ENCODE measurements around the gene HDDC3. TPM values are rescaled to one million over a fixed set of nuclear protein-coding genes. Genes with fewer than 3 reads are reported as not detected.

Gene HDDC3
- total RNA-seq, 1 donor from 2014 or later: 38.8 TPM

- intact Hi-C loops (cut with micrococcal nuclease): loop anchor here (10.0 kb wide), 1 partner anchor 1615 kb away; the partner anchor contains the start of gene POLG
- Mint-ChIP-seq H3K4me1 (ENCODE audit: low read depth) (peaks cover 9% of the 10 kb centered on the region), H3K4me3 (no peak overlapping the region), H3K9me3 (no peaks in the 10 kb centered on the region), H3K36me3 (ENCODE audit: low read depth) (peaks cover 38% of the 10 kb centered on the region), H3K27me3 (ENCODE audit: insufficient read depth) (no peaks in the 10 kb centered on the region), H3K27ac (no peak overlapping the region)
- no peak for DNase-seq (ENCODE audit: low spot score)
These were observed 17.8 kb upstream of the HDDC3 start for GRCh38 chr15:90949979-90950675.

- DNase-seq (ENCODE audit: low spot score): no peak
- H3K4me1 Mint-ChIP-seq (ENCODE audit: low read depth): peaks cover 3% of the 10 kb centered on the region
- no peak overlapping the region for H3K4me3 Mint-ChIP-seq
- H3K27me3 Mint-ChIP-seq (ENCODE audit: insufficient read depth): no peaks in the 10 kb centered on the region
- peaks cover 39% of the 10 kb centered on the region for H3K36me3 Mint-ChIP-seq (ENCODE audit: low read depth)
- no peak overlapping the region for H3K27ac Mint-ChIP-seq
- H3K9me3 Mint-ChIP-seq: no peaks in the 10 kb centered on the region
- intact Hi-C loops (cut with micrococcal nuclease): no loop called here
These were observed 16.2 kb upstream of the HDDC3 start for GRCh38 chr15:90948506-90948905.

- Mint-ChIP-seq H3K36me3 (ENCODE audit: low read depth) (peaks cover 36% of the 10 kb centered on the region), H3K9me3 (no peaks in the 10 kb centered on the region), H3K27me3 (ENCODE audit: insufficient read depth) (no peaks in the 10 kb centered on the region), H3K27ac (no peak overlapping the region), H3K4me1 (ENCODE audit: low read depth) (no peaks in the 10 kb centered on the region), H3K4me3 (no peak overlapping the region)
- DNase-seq (ENCODE audit: low spot score): no peak
- intact Hi-C loops (cut with micrococcal nuclease): no loop called here
These were observed 15.4 kb upstream of the HDDC3 start for GRCh38 chr15:90947577-90948357.

- intact Hi-C loops (cut with micrococcal nuclease): no loop called here
- Mint-ChIP-seq H3K4me1 (ENCODE audit: low read depth) (no peaks in the 10 kb centered on the region), H3K9me3 (no peaks in the 10 kb centered on the region), H3K36me3 (ENCODE audit: low read depth) (peaks cover 33% of the 10 kb centered on the region), H3K4me3 (no peak overlapping the region), H3K27me3 (ENCODE audit: insufficient read depth) (no peaks in the 10 kb centered on the region), H3K27ac (no peak overlapping the region)
- DNase-seq (ENCODE audit: low spot score): no peak
These were observed 14.7 kb upstream of the HDDC3 start for GRCh38 chr15:90946941-90947576.

- Mint-ChIP-seq H3K27ac (no peak overlapping the region), H3K4me3 (no peak overlapping the region), H3K27me3 (ENCODE audit: insufficient read depth) (no peaks in the 10 kb centered on the region), H3K4me1 (ENCODE audit: low read depth) (no peaks in the 10 kb centered on the region), H3K36me3 (ENCODE audit: low read depth) (peaks cover 30% of the 10 kb centered on the region), H3K9me3 (no peaks in the 10 kb centered on the region)
- no peak for DNase-seq (ENCODE audit: low spot score)
- intact Hi-C loops (cut with micrococcal nuclease): no loop called here
These were observed 14.2 kb upstream of the HDDC3 start for GRCh38 chr15:90946538-90946937.

- Mint-ChIP-seq H3K4me3 (no peak overlapping the region), H3K36me3 (ENCODE audit: low read depth) (peaks cover 36% of the 10 kb centered on the region), H3K27me3 (ENCODE audit: insufficient read depth) (no peaks in the 10 kb centered on the region), H3K9me3 (no peaks in the 10 kb centered on the region), H3K4me1 (ENCODE audit: low read depth) (no peaks in the 10 kb centered on the region), H3K27ac (no peak overlapping the region)
- intact Hi-C loops (cut with micrococcal nuclease): no loop called here
- DNase-seq (ENCODE audit: low spot score): no peak
These were observed 12.7 kb upstream of the HDDC3 start for GRCh38 chr15:90945091-90945490.

- H3K27ac Mint-ChIP-seq: no peak overlapping the region
- intact Hi-C loops (cut with micrococcal nuclease): no loop called here
- no peak for DNase-seq (ENCODE audit: low spot score)
- peaks cover 31% of the 10 kb centered on the region for H3K36me3 Mint-ChIP-seq (ENCODE audit: low read depth)
- H3K4me3 Mint-ChIP-seq: no peak overlapping the region
- H3K4me1 Mint-ChIP-seq (ENCODE audit: low read depth): no peaks in the 10 kb centered on the region
- H3K27me3 Mint-ChIP-seq (ENCODE audit: insufficient read depth): no peaks in the 10 kb centered on the region
- no peaks in the 10 kb centered on the region for H3K9me3 Mint-ChIP-seq
These were observed 10.2 kb upstream of the HDDC3 start for GRCh38 chr15:90942354-90943120.

GRCh38 chr15:90941038-90941437, 8.7 kb upstream of the HDDC3 start:
- no peaks in the 10 kb centered on the region for H3K9me3 Mint-ChIP-seq
- no peaks in the 10 kb centered on the region for H3K27me3 Mint-ChIP-seq (ENCODE audit: insufficient read depth)
- H3K36me3 Mint-ChIP-seq (ENCODE audit: low read depth): peaks cover 34% of the 10 kb centered on the region
- intact Hi-C loops (cut with micrococcal nuclease): no loop called here
- DNase-seq (ENCODE audit: low spot score): no peak
- no peak overlapping the region for H3K27ac Mint-ChIP-seq
- H3K4me3 Mint-ChIP-seq: no peak overlapping the region
- H3K4me1 Mint-ChIP-seq (ENCODE audit: low read depth): peaks cover 10% of the 10 kb centered on the region

- H3K36me3 Mint-ChIP-seq (ENCODE audit: low read depth): peaks cover 32% of the 10 kb centered on the region
- H3K9me3 Mint-ChIP-seq: no peaks in the 10 kb centered on the region
These were observed 7.4 kb upstream of the HDDC3 start for GRCh38 chr15:90939756-90940155.

GRCh38 chr15:90938261-90938660, 5.9 kb upstream of the HDDC3 start:
- Mint-ChIP-seq H3K4me1 (ENCODE audit: low read depth) (peaks cover 26% of the 10 kb centered on the region), H3K36me3 (ENCODE audit: low read depth) (peaks cover 30% of the 10 kb centered on the region), H3K4me3 (no peak overlapping the region), H3K27ac (no peak overlapping the region), H3K27me3 (ENCODE audit: insufficient read depth) (no peaks in the 10 kb centered on the region), H3K9me3 (no peaks in the 10 kb centered on the region)
- intact Hi-C loops (cut with micrococcal nuclease): loop anchor here (10.0 kb wide), 3 partner anchors 673 to 1947 kb away; partner anchors contain the start of genes AP3S2 and NGRN
- DNase-seq (ENCODE audit: low spot score): no peak

More at GRCh38 chr15:90939756-90940155, 7.4 kb upstream of the HDDC3 start:
- no peak for DNase-seq (ENCODE audit: low spot score)
- H3K4me1 Mint-ChIP-seq (ENCODE audit: low read depth): peaks cover 12% of the 10 kb centered on the region
- H3K4me3 Mint-ChIP-seq: no peak overlapping the region
- intact Hi-C loops (cut with micrococcal nuclease): loop anchor here (10.0 kb wide), 3 partner anchors 675 to 1945 kb away; partner anchors contain the start of genes AP3S2 and NGRN
- H3K27ac Mint-ChIP-seq: no peak overlapping the region
- H3K27me3 Mint-ChIP-seq (ENCODE audit: insufficient read depth): no peaks in the 10 kb centered on the region

GRCh38 chr15:90936823-90937222, 4.5 kb upstream of the HDDC3 start:
- peaks cover 24% of the 10 kb centered on the region for H3K36me3 Mint-ChIP-seq (ENCODE audit: low read depth)
- H3K27ac Mint-ChIP-seq: no peak overlapping the region

More at GRCh38 chr15:90936823-90937222, 4.5 kb upstream of the HDDC3 start:
- DNase-seq (ENCODE audit: low spot score): no peak
- Mint-ChIP-seq H3K4me3 (peak overlapping the region; percentile 90), H3K9me3 (no peaks in the 10 kb centered on the region), H3K27me3 (ENCODE audit: insufficient read depth) (no peaks in the 10 kb centered on the region), H3K4me1 (ENCODE audit: low read depth) (peaks cover 37% of the 10 kb centered on the region)
- intact Hi-C loops (cut with micrococcal nuclease): loop anchor here (10.0 kb wide), 3 partner anchors 672 to 1948 kb away; partner anchors contain the start of genes AP3S2 and NGRN

Data from activated T-helper 1 cell treated with anti-CD3 and anti-CD28 coated beads, Interleukin-12 subunit alpha, Interleukin-12 subunit beta, Interleukin-2, Interleukin-4 antibody, amounts not matched to agents 30 ng/mL and 10 ng/mL and 1 ng/mL, durations not matched to agents 14 hours and 24 hours and 36 hours (primary cell).